Skeletal muscle tissue (tissue), 4 donors: ENCODE results near the gene CRTC3. TPM values are rescaled to one million over a fixed set of nuclear protein-coding genes. Genes with fewer than 3 reads are reported as not detected.

Source experiments
- H3K27ac ChIP-seq: one replicate; pipeline ENCODE4 v1.7.0; 2013; ENCODE audit warnings: mild to moderate bottlenecking, low read depth, low read length, inconsistent platforms
- H3K27me3 ChIP-seq, 3 donors: one replicate each; pipeline ENCODE4 v1.7.0; 2013; ENCODE audit warnings: low read length in 3 of 3; ENCODE audit not compliant: control insufficient read depth in 3 of 3, insufficient read depth in 3 of 3
- H3K36me3 ChIP-seq, 3 donors: one replicate each; pipeline ENCODE4 v1.7.0; 2013; ENCODE audit warnings: low read length in 3 of 3; ENCODE audit not compliant: control insufficient read depth in 3 of 3, insufficient read depth in 3 of 3
- H3K4me1 ChIP-seq, 3 donors: one replicate each; pipeline ENCODE4 v1.7.0; 2013; ENCODE audit warnings: low read length in 3 of 3, mild to moderate bottlenecking in 3 of 3; ENCODE audit not compliant: control insufficient read depth in 3 of 3, insufficient read depth in 3 of 3
- H3K4me3 ChIP-seq, 3 donors: one replicate each; pipeline ENCODE4 v1.7.0; 2013; ENCODE audit warnings: low read length in 3 of 3
- H3K9ac ChIP-seq, 3 donors: one replicate each; pipeline ENCODE4 v1.7.0; 2013; ENCODE audit warnings: low read length in 3 of 3, mild to moderate bottlenecking in 3 of 3, moderate library complexity in 2 of 3, low read depth in 1 of 3
- H3K9me3 ChIP-seq, 3 donors: one replicate each; pipeline ENCODE4 v1.7.0; 2013; ENCODE audit warnings: low read length in 3 of 3; ENCODE audit not compliant: control insufficient read depth in 3 of 3
- total RNA-seq: library from RNA; depleted of rRNA; stranded (reverse); fragments of >200 nt; gene quantifications from one replicate; pipeline ENCODE4 v1.2.3, GENCODE V29; 2014
- donor health status: Osteomylitis.

CRTC3 gene
- 23.0 TPM for total RNA-seq

GRCh38 chr15:90529371-90530249, at the start of gene CRTC3:
CRTC3 (plus strand) TSS chr15:90529923; CDS start chr15:90530072, 149 bp downstream.
- H3K36me3 ChIP-seq, result no peaks in the 10 kb centered on the region
- peaks cover 3 to 25% (median 21%) of the 10 kb centered on the region in 3 donors for H3K4me1 ChIP-seq
- H3K9me3 ChIP-seq, result no peaks in the 10 kb centered on the region
- peak within 1 kb of the TSS; percentile 83 for H3K27ac ChIP-seq
- peak within 1 kb of the TSS; percentile 80 to 89 (median 86) for H3K4me3 ChIP-seq
- no peaks in the 10 kb centered on the region for H3K27me3 ChIP-seq
- H3K9ac ChIP-seq, result peak within 1 kb of the TSS; percentile 86 to 88 (median 87)

- H3K36me3 ChIP-seq, result peaks cover 50 to 89% (median 78%) of the 10 kb centered on the region in 3 donors
- H3K27ac ChIP-seq, result no peak overlapping the region
These were observed 48.7 kb upstream of the CRTC3 start for GRCh38 chr15:90481023-90481422.

GRCh38 chr15:90482124-90483011, 47.4 kb upstream of the CRTC3 start:
- Histone ChIP-seq H3K9me3 (no peaks in the 10 kb centered on the region), H3K9ac (no peak overlapping the region), H3K27me3 (no peaks in the 10 kb centered on the region), H3K27ac (no peak overlapping the region), H3K4me1 (no peaks in the 10 kb centered on the region), H3K4me3 (no peak overlapping the region), H3K36me3 (peaks cover 56 to 90% (median 77%) of the 10 kb centered on the region in 3 donors)

More at GRCh38 chr15:90481023-90481422, 48.7 kb upstream of the CRTC3 start:
- no peak overlapping the region for H3K9ac ChIP-seq
- H3K9me3 ChIP-seq, result no peaks in the 10 kb centered on the region
- no peaks in the 10 kb centered on the region for H3K27me3 ChIP-seq
- no peaks in the 10 kb centered on the region for H3K4me1 ChIP-seq
- no peak overlapping the region for H3K4me3 ChIP-seq

GRCh38 chr15:90483012-90483307, 46.8 kb upstream of the CRTC3 start:
- peaks cover 54 to 88% (median 77%) of the 10 kb centered on the region in 3 donors for H3K36me3 ChIP-seq
- H3K27me3 ChIP-seq, result no peaks in the 10 kb centered on the region
- no peaks in the 10 kb centered on the region for H3K4me1 ChIP-seq
- H3K9me3 ChIP-seq, result no peaks in the 10 kb centered on the region
- no peak overlapping the region for H3K4me3 ChIP-seq
- H3K27ac ChIP-seq, result no peak overlapping the region
- no peak overlapping the region for H3K9ac ChIP-seq

GRCh38 chr15:90483637-90484036, 46.1 kb upstream of the CRTC3 start:
- no peak overlapping the region for H3K4me3 ChIP-seq
- H3K27me3 ChIP-seq, result no peaks in the 10 kb centered on the region
- no peaks in the 10 kb centered on the region for H3K9me3 ChIP-seq
- no peaks in the 10 kb centered on the region for H3K4me1 ChIP-seq
- H3K27ac ChIP-seq, result no peak overlapping the region
- no peak overlapping the region for H3K9ac ChIP-seq
- H3K36me3 ChIP-seq, result peaks cover 50 to 86% (median 74%) of the 10 kb centered on the region in 3 donors

GRCh38 chr15:90487186-90487585, 42.5 kb upstream of the CRTC3 start:
- Histone ChIP-seq H3K9ac (no peak overlapping the region), H3K27me3 (no peaks in the 10 kb centered on the region), H3K9me3 (no peaks in the 10 kb centered on the region), H3K27ac (no peak overlapping the region), H3K4me1 (no peaks in the 10 kb centered on the region), H3K4me3 (no peak overlapping the region), H3K36me3 (peaks cover 57 to 89% (median 82%) of the 10 kb centered on the region in 3 donors)

GRCh38 chr15:90489514-90489913, 40.2 kb upstream of the CRTC3 start:
- Histone ChIP-seq H3K4me1 (no peaks in the 10 kb centered on the region), H3K36me3 (peaks cover 66 to 87% (median 84%) of the 10 kb centered on the region in 3 donors), H3K4me3 (no peak overlapping the region), H3K27me3 (no peaks in the 10 kb centered on the region), H3K9me3 (no peaks in the 10 kb centered on the region), H3K9ac (no peak overlapping the region), H3K27ac (no peak overlapping the region)

GRCh38 chr15:90489944-90490343, 39.8 kb upstream of the CRTC3 start:
- Histone ChIP-seq H3K9me3 (no peaks in the 10 kb centered on the region), H3K4me1 (no peaks in the 10 kb centered on the region), H3K4me3 (no peak overlapping the region), H3K9ac (no peak overlapping the region), H3K27me3 (no peaks in the 10 kb centered on the region), H3K27ac (no peak overlapping the region), H3K36me3 (peaks cover 64 to 87% (median 82%) of the 10 kb centered on the region in 3 donors)

GRCh38 chr15:90493647-90494046, 36.1 kb upstream of the CRTC3 start:
- Histone ChIP-seq H3K9ac (no peak overlapping the region), H3K9me3 (no peaks in the 10 kb centered on the region), H3K4me1 (no peaks in the 10 kb centered on the region), H3K27me3 (no peaks in the 10 kb centered on the region), H3K36me3 (peaks cover 54 to 80% (median 74%) of the 10 kb centered on the region in 3 donors), H3K4me3 (no peak overlapping the region), H3K27ac (no peak overlapping the region)

GRCh38 chr15:90495067-90495466, 34.7 kb upstream of the CRTC3 start:
- Histone ChIP-seq H3K9me3 (no peaks in the 10 kb centered on the region), H3K9ac (no peak overlapping the region), H3K4me3 (no peak overlapping the region), H3K27ac (no peak overlapping the region), H3K27me3 (no peaks in the 10 kb centered on the region), H3K36me3 (peaks cover 49 to 81% (median 77%) of the 10 kb centered on the region in 3 donors), H3K4me1 (no peaks in the 10 kb centered on the region)
